Measurements from ENCODE around the gene COL1A1.

COL1A1 gene

GRCh38 chr17:50175035-50175807 is 26.2 kb downstream of the COL1A1 start:
- in situ Hi-C loops (cut with HindIII; ENCODE audit: low sequenced_read_pairs) = loop anchor here (5.0 kb wide), 1 partner anchor 117 kb away; no protein-coding TSS in a partner anchor

DNA sequence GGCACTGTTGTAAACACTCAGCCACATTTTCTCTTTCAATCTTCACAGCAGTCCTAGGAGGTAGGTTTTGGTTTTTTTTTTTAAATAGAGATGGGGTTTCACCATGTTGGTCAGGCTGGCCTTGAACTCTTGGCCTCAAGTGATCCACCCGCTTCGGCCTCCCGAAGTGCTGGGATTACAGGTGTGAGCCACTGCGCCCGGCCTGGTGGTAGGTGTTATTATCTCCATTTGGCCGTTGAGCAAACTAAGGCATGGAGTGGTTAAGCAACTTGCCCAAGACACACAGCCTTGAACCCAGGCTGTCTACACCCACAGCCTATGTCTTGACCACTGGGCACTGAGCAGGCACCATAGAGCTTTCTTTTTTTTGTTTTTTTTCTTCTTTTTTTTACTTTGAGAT is 27.0 kb downstream of the COL1A1 start:
- in situ Hi-C loops (cut with HindIII; ENCODE audit: low sequenced_read_pairs) = no loop called here

- in situ Hi-C loops (cut with HindIII; ENCODE audit: low sequenced_read_pairs) = no loop called here
Observed at GRCh38 chr17:50173335-50173941, 28.0 kb downstream of the COL1A1 start.

- in situ Hi-C loops (cut with HindIII; ENCODE audit: low sequenced_read_pairs) = no loop called here
Observed at GRCh38 chr17:50172936-50173334, 28.5 kb downstream of the COL1A1 start.

DNA sequence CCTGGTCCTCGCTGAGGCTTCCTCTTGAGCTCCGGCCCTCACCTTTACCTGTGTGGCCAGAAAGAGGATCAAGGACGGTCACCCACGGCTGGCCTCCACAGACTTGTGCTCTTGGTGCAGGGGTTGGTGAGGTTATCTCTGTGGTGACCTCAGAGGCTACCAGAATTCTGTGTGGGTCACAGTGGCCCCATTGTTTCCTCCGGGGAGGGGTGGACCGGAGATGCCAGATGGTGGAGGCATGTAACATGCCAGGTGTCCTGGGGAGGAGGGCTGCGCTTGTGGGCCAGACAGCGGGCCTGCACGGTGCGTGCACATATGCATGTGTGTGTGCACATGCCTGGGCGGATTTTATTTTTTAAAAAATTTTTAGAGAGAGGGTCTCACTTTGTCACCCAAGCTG is 29.3 kb downstream of the COL1A1 start:
- in situ Hi-C loops (cut with HindIII; ENCODE audit: low sequenced_read_pairs) = no loop called here

GRCh38 chr17:50171371-50172071 is 29.9 kb downstream of the COL1A1 start:
- in situ Hi-C loops (cut with HindIII; ENCODE audit: low sequenced_read_pairs) = no loop called here

DNA sequence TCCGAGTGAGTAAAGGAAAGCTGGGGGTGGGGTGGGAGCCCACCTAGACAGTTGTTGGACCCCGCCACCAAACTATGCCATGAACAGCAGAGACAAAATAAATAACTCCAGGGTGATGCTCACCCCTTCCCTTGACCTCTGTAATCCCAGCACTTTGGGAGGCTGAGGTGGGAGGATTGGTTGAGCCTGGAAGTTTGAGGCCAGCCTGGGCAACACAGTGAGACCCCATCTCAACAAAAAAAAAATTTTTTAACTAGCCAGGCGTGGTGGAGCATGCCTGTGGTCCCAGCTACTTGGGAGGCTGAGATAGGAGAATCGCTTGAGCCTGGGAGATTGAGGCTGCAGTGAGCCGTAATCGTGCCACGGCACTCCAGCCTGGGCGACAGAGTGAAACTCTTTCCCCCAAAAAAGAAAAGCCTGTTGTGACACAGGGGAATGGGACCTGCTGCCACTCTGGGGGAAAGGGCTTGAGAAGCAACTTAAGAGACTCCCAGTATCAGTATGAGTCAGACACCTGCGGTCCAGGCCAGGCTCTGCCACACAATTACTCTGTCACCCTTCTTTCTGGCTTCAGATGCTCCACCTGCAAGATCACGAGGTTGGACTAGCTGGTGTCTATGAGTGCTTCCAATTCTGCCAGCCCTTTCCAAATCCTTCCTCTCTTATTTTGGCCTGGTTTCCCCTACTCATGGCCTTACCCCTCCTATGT is 30.6 kb downstream of the COL1A1 start:
- in situ Hi-C loops (cut with HindIII; ENCODE audit: low sequenced_read_pairs) = no loop called here

DNA sequence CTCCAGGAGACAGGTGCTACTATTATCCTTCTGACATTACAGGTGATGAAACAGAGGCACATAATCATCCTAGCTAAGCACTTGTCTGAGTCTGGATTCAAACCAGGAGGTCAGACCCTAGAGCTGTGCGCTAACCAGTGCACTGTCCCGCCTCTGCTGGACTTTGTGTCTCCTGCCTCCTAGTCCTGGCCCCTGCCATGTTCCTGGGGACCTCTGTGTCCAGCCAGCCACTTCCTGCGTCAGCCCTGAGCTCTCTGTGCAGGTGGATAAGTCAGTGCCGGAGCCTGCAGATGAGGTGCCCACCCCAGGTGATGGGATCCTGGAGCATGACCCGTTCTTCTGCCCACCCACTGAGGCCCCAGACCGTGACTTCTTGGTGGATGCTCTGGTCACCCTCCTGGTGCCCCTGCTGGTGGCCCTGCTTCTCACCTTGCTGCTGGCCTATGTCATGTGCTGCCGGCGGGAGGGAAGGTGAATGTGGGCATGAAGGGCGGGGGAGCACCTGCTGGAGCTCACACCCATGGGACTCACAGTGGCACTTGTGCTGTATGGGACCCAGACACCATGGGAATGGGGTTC is 31.5 kb downstream of the COL1A1 start:
- in situ Hi-C loops (cut with HindIII; ENCODE audit: low sequenced_read_pairs) = no loop called here

- in situ Hi-C loops (cut with HindIII; ENCODE audit: low sequenced_read_pairs) = no loop called here
Observed at GRCh38 chr17:50169121-50169764, 32.2 kb downstream of the COL1A1 start.

DNA sequence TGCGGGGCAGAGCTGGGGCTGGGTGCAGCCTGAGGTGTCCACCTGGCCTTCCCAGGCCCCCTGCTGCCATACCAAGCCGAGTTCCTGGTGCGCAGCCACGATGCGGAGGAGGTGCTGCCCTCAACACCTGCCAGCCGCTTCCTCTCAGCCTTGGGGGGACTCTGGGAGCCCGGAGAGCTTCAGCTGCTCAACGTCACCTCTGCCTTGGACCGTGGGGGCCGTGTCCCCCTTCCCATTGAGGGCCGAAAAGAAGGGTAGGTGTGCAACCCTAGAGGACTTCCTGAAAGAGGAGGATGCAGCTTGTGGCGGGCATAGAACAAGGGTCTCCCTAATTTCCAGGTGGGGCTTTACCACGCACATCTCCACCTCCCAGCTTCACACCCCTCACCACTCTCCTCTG is 33.1 kb downstream of the COL1A1 start:
- in situ Hi-C loops (cut with HindIII; ENCODE audit: low sequenced_read_pairs) = no loop called here

DNA sequence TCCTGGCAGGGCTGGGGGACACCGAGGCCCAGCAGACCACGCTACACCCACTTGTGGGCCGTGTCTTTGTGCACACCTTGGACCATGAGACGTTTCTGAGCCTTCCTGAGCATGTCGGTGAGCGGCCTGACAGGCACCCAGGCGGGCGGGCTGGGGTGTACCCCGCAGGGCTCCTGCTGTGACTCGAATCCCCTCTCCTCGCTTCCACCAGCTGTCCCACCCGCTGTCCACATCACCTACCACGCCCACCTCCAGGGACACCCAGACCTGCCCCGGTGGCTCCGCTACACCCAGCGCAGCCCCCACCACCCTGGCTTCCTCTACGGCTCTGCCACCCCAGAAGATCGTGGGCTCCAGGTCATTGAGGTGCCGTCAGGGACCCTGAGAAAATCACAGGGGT is 34.1 kb downstream of the COL1A1 start:
- in situ Hi-C loops (cut with HindIII; ENCODE audit: low sequenced_read_pairs) = no loop called here

- in situ Hi-C loops (cut with HindIII; ENCODE audit: low sequenced_read_pairs) = no loop called here
Observed at GRCh38 chr17:50166518-50167181, 34.8 kb downstream of the COL1A1 start.

DNA sequence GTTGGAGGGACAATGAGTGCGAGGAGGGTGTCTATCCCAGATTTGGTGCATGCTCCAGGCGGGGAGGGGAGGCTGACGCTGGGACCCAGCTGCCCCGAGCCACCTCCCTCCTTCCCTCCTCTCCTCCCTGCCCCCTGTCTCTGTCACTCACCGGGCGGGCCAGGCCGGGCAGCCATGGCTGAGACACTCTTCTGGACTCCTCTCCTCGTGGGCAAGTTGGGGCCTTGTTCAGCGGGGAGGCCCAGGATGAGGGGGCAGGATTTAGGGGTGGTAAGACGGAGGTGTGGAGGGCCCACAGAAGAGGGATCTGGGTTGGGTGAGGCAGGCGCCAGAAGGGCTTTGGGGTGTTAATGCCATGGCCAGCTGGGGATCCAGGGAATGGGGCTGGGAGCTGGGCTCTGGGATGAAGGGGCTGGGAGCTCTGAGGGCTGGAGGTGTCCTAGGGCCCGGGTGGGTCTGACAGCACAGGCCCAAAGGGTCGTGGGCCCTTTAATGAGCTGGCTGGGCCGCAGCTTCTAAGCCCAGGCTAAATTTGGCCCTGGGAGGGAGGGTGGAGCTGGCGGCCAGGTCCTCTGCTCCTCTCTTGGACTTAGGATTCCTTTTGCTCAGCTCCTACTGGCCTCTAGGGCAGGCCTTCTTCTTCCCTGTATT is 35.4 kb downstream of the COL1A1 start, which contains the start of gene SGCA:
SGCA (plus strand) TSS at position 139 of the 651 bp plus-strand sequence; CDS start at position 175, 36 bp downstream.
- in situ Hi-C loops (cut with HindIII; ENCODE audit: low sequenced_read_pairs) = no loop called here

DNA sequence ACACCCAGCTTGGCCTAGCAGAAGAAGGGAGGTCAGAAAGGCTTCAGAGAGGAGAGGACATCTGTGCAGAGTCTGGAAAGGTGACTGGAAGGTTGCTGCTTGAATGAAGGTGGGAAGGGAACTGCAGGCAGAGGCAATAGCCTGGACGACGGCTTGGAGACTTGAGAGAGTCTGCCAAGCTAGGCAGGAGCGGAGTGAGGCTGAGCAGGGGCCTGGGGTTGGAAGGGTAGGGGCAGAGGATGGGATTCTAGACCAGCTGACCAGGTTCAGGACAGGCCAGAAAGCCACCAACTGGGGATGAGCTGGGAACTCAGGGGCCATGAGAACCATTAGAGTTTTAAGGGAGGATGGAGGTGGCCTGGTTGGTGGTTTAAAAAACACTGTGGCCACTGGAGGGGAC is 36.0 kb downstream of the COL1A1 start:
- in situ Hi-C loops (cut with HindIII; ENCODE audit: low sequenced_read_pairs) = no loop called here

DNA sequence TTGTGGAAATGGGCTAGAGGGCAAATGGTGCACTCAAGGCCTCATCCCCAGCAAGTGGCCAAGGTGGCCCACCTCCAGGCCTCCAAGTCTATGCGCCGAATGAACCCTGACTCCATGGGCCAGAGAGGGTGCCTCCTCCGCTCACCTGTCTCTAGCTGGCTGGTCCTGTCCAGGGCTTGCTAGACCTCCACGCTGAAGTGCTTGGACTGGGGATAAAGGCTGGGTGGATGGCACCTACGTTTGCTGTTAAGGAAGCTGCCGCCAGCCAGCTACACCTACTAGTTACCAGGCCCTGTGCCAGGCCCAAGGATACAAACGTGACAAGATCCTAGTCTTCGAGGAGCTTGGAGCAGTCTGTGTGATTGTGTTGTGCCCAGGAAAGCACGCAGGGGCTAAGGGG is 36.4 kb downstream of the COL1A1 start:
- in situ Hi-C loops (cut with HindIII; ENCODE audit: low sequenced_read_pairs) = no loop called here

GRCh38 chr17:50164697-50164988 is 36.8 kb downstream of the COL1A1 start:
- in situ Hi-C loops (cut with HindIII; ENCODE audit: low sequenced_read_pairs) = no loop called here

DNA sequence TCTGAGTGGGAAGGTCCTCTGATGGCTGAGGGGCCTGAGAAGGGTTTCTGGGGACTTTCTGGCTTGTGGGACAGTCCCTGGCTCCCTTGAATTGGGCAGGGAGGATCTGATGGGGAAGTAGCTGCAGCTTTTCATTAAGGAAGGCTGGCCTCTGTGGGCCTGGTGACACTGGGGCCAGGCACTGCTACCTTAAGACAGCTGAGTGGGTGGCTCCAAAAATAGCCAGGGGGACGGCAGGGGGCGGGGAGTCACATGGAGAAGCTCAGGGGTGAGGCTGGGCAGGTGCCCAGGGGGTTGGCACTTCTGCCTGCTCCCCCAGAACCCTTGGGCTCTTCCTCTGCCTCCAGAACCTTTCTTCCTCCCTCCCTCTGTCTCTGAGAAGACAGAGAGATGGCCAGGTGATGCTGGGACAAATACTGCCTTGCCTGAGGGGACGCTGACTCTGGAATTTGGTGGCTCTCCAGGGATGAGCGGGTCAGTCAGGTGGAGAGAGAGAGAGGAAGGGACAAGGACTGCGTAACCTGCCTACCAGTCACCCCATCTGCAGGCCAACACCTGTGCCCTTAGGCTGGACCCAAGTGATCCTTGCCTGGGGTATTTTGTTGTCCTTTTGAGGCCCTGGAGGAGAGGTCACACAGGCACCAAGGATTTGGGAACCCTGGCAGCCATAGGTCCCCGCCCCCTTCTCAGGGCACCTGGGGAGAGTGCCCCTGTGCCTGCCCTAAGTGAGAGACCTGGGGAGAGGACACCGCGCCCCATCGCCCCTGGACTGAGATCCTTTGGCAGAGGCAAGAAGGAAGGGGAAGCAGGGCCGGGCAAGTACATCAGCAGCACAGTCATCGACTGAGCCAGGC is 37.4 kb downstream of the COL1A1 start:
- in situ Hi-C loops (cut with HindIII; ENCODE audit: low sequenced_read_pairs) = no loop called here

DNA sequence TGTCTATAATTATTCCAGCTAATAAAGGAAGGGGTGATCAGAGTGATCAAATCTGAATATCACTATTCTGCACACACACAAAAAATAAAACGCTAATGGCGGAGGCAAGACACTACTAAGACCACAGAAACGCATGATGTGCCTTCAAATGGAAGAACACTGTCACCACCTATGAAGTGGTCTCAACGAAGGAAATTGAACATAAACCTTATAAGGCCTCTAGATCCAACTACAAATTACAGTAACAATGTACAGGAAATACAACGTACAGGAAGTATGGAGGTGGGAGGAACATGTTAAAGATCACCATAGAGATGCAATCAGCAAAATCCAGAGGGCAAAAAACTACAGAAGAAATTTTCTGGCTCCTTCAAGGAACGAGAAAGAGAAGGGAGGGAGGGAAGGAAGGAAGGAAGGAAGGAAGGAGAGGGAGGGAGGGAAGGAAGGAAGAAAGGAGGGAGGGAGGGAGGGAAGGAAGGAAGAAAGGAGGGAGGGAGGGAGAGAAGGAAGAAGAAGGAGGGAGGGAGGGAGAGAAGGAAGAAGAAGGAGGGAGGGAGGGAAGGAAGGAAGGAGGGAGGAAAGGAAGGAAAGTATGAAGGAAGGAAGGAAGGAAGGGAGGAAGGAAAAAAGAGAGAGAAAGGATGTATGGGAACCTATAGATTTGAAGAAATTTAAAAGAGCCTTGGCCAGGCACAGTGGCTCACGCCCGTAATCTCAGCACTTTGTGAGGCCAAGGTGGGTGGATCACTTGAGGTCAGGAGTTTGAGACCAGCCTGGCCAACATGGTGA is 38.8 kb downstream of the COL1A1 start:
- in situ Hi-C loops (cut with HindIII; ENCODE audit: low sequenced_read_pairs) = no loop called here

Measured in endothelial cell of hepatic sinusoid (primary cell).